ENCODE results near the gene FHIT.

The FHIT gene

GRCh38 chr3:60277361-60277800 is 973.9 kb downstream of the FHIT start:
- no peak for DNase-seq (ENCODE audit: low spot score)

GRCh38 chr3:60276615-60277014 is 974.6 kb downstream of the FHIT start:
- no peak for DNase-seq (ENCODE audit: low spot score)

GRCh38 chr3:60274646-60275045 is 976.6 kb downstream of the FHIT start:
- DNase-seq (ENCODE audit: low spot score) = no peak

- no peak for DNase-seq (ENCODE audit: low spot score)
Measured at GRCh38 chr3:60274098-60274497, 977.2 kb downstream of the FHIT start.

GRCh38 chr3:60269829-60270266 is 981.4 kb downstream of the FHIT start:
- DNase-seq (ENCODE audit: low spot score) = no peak

- DNase-seq (ENCODE audit: low spot score) = no peak
Measured at GRCh38 chr3:60269377-60269776, 981.9 kb downstream of the FHIT start.

GRCh38 chr3:60268123-60268522 is 983.1 kb downstream of the FHIT start:
- no peak for DNase-seq (ENCODE audit: low spot score)

GRCh38 chr3:60266444-60266843 is 984.8 kb downstream of the FHIT start:
- no peak for DNase-seq (ENCODE audit: low spot score)

GRCh38 chr3:60263191-60263590 is 988.1 kb downstream of the FHIT start:
- DNase-seq (ENCODE audit: low spot score) = no peak

- no peak for DNase-seq (ENCODE audit: low spot score)
Measured at GRCh38 chr3:60262546-60262945, 988.7 kb downstream of the FHIT start.

- no peak for DNase-seq (ENCODE audit: low spot score)
Measured at GRCh38 chr3:60260546-60260945, 990.7 kb downstream of the FHIT start.

- DNase-seq (ENCODE audit: low spot score) = no peak
Measured at GRCh38 chr3:60250810-60251209, 1000.4 kb downstream of the FHIT start.

- DNase-seq (ENCODE audit: low spot score) = peak; percentile 6
Measured at GRCh38 chr3:60250206-60250605, 1001.0 kb downstream of the FHIT start.

GRCh38 chr3:60246361-60246760 is 1004.9 kb downstream of the FHIT start:
- DNase-seq (ENCODE audit: low spot score) = no peak

- DNase-seq (ENCODE audit: low spot score) = no peak
Measured at GRCh38 chr3:60243456-60243855, 1007.8 kb downstream of the FHIT start.

- no peak for DNase-seq (ENCODE audit: low spot score)
Measured at GRCh38 chr3:60240492-60240891, 1010.8 kb downstream of the FHIT start.

- no peak for DNase-seq (ENCODE audit: low spot score)
Measured at GRCh38 chr3:60238550-60238949, 1012.7 kb downstream of the FHIT start.

- no peak for DNase-seq (ENCODE audit: low spot score)
Measured at GRCh38 chr3:60229502-60229901, 1021.8 kb downstream of the FHIT start.

- DNase-seq (ENCODE audit: low spot score) = no peak
Measured at GRCh38 chr3:60228823-60229222, 1022.4 kb downstream of the FHIT start.

GRCh38 chr3:60226912-60227311 is 1024.3 kb downstream of the FHIT start:
- peak; percentile 74 for DNase-seq (ENCODE audit: low spot score)

- no peak for DNase-seq (ENCODE audit: low spot score)
Measured at GRCh38 chr3:60225848-60226247, 1025.4 kb downstream of the FHIT start.

GRCh38 chr3:60220768-60221167 is 1030.5 kb downstream of the FHIT start:
- DNase-seq (ENCODE audit: low spot score) = no peak

GRCh38 chr3:60219501-60219900 is 1031.8 kb downstream of the FHIT start:
- DNase-seq (ENCODE audit: low spot score) = no peak

GRCh38 chr3:60217156-60217911 is 1033.9 kb downstream of the FHIT start:
- peak; percentile 11 for DNase-seq (ENCODE audit: low spot score)
